Mesothelial cell of epicardium (in vitro differentiated cells): ENCODE measurements around the gene ABRAXAS1. TPM values are rescaled to one million over a fixed set of nuclear protein-coding genes. Genes with fewer than 3 reads are reported as not detected.

Experiments used
- DNase-seq, 2 experiments: peaks; one replicate each; pipeline ENCODE4 v3.0.0; 2021; ENCODE audit warnings: low spot score in 2 of 2; ENCODE audit not compliant: unreplicated experiment in 2 of 2
- H3K27ac Mint-ChIP-seq: 2 replicates; pipeline ENCODE4 v1.8.0; 2021; ENCODE audit warnings: mixed read lengths
- H3K27me3 Mint-ChIP-seq: 2 replicates; pipeline ENCODE4 v1.8.0; 2021; ENCODE audit warnings: low read depth, mixed read lengths
- H3K36me3 Mint-ChIP-seq: 2 replicates; pipeline ENCODE4 v1.8.0; 2021; ENCODE audit warnings: mixed read lengths
- H3K4me1 Mint-ChIP-seq: 2 replicates; pipeline ENCODE4 v1.8.0; 2021; ENCODE audit warnings: mixed read lengths
- H3K4me3 Mint-ChIP-seq: 2 replicates; pipeline ENCODE4 v1.8.0; 2021; ENCODE audit warnings: mild to moderate bottlenecking, moderate library complexity, mixed read lengths
- H3K9me3 Mint-ChIP-seq: 2 replicates; pipeline ENCODE4 v1.8.0; 2021; ENCODE audit warnings: mixed read lengths
- CTCF ChIP-seq: fragments of 200-600 bp; sonication (generic); IDR thresholded peaks from one replicate; pipeline ENCODE4 v1.5.0; 2021; ENCODE audit warnings: antibody characterized with exemption; ENCODE audit not compliant: unreplicated experiment
- total RNA-seq: library from RNA; stranded (reverse); gene quantifications from 3 replicates; pipeline ENCODE4 v1.2.1, GENCODE V29; 2021

ABRAXAS1 gene
- total RNA-seq, 1 donor from 2014 or later = 23.2 TPM

GRCh38 chr4:83456184-83456501 lies 28.8 kb downstream of the ABRAXAS1 start:
- peak overlapping the region; percentile 100 for H3K4me3 Mint-ChIP-seq
- no peak for TF ChIP-seq CTCF
- peaks cover 12% of the 10 kb centered on the region for H3K36me3 Mint-ChIP-seq
- DNase-seq = no peak
- peaks cover 19% of the 10 kb centered on the region for H3K4me1 Mint-ChIP-seq
- H3K27me3 Mint-ChIP-seq = no peaks in the 10 kb centered on the region
- no peaks in the 10 kb centered on the region for H3K9me3 Mint-ChIP-seq
- H3K27ac Mint-ChIP-seq = peak overlapping the region; percentile 100

- peaks cover 14% of the 10 kb centered on the region for H3K36me3 Mint-ChIP-seq
- DNase-seq = peak; percentile 89 to 93
Observed at GRCh38 chr4:83455281-83456183, 29.4 kb downstream of the ABRAXAS1 start, which contains the start of the genes HELQ and MRPS18C. Gene HELQ (minus strand): TSS chr4:83455823. CDS start chr4:83455693, 130 bp downstream. Gene MRPS18C (plus strand): TSS chr4:83456058. CDS start chr4:83456078, 20 bp downstream.

DNA sequence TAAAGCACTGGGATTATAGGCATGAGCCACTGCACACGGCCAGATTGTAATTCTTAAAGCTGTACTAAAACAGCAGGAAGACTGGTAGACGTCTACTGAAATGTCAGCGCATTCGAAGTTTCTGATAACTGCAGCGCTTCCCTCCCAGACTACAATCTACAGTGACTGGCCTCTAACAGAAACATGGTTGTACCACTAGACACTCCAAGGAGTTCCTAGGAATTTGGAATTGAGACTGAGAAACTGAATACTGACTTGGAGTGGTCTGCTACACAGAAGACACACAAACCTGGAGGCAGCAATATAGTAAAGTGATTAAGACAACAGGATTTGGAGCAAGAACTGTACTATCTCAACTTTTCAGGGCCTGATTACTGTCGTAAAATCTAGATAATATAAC lies 30.2 kb downstream of the ABRAXAS1 start:
- H3K27ac Mint-ChIP-seq = peak overlapping the region; percentile 100
- no peaks in the 10 kb centered on the region for H3K27me3 Mint-ChIP-seq
- H3K9me3 Mint-ChIP-seq = no peaks in the 10 kb centered on the region
- H3K4me1 Mint-ChIP-seq = peaks cover 19% of the 10 kb centered on the region
- H3K36me3 Mint-ChIP-seq = peaks cover 14% of the 10 kb centered on the region
- peak overlapping the region; percentile 100 for H3K4me3 Mint-ChIP-seq
- no peak for TF ChIP-seq CTCF
- DNase-seq = no peak

More at GRCh38 chr4:83455281-83456183, 29.4 kb downstream of the ABRAXAS1 start, which contains the start of the genes HELQ and MRPS18C:
- Mint-ChIP-seq H3K4me1 (peaks cover 19% of the 10 kb centered on the region), H3K4me3 (peak within 1 kb of the TSS; percentile 100), H3K9me3 (no peaks in the 10 kb centered on the region), H3K27ac (peak within 1 kb of the TSS; percentile 100), H3K27me3 (no peaks in the 10 kb centered on the region)
- no peak for TF ChIP-seq CTCF

DNA sequence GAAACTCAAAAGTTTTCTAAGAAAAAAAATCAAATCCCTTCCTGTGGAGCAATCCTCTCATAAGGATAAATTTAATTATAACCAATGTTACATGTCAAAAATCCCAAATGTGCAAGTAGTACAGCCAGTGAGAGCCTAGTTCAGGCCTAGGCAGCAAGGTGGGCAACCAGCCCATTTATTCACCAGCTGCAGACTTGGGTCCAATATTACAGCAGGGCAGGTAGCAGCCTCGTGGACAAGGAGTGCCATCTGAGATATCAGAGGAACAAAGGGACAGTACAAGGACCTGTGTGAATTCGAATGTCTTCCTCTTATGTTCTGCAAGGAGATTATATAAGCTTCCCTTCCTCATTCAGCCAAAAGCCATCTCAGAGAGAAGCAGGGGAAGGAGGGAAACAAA lies 35.9 kb downstream of the ABRAXAS1 start:
- no peak overlapping the region for H3K27ac Mint-ChIP-seq

GRCh38 chr4:83440899-83441298 lies 44.0 kb downstream of the ABRAXAS1 start:
- DNase-seq = no peak
- Mint-ChIP-seq H3K27ac (no peak overlapping the region), H3K36me3 (peaks cover 17% of the 10 kb centered on the region), H3K9me3 (no peaks in the 10 kb centered on the region), H3K27me3 (no peaks in the 10 kb centered on the region), H3K4me1 (no peaks in the 10 kb centered on the region), H3K4me3 (no peak overlapping the region)
- TF ChIP-seq CTCF = no peak

More for the DNA sequence above, 35.9 kb downstream of the ABRAXAS1 start:
- DNase-seq = no peak
- Mint-ChIP-seq H3K9me3 (no peaks in the 10 kb centered on the region), H3K27me3 (no peaks in the 10 kb centered on the region), H3K4me1 (peaks cover 3% of the 10 kb centered on the region), H3K36me3 (peaks cover 6% of the 10 kb centered on the region), H3K4me3 (no peak overlapping the region)
- no peak for TF ChIP-seq CTCF
